Upper lobe of right lung (tissue), 1 donor: ENCODE data around the gene SMARCD3. TPM values are rescaled to one million over a fixed set of nuclear protein-coding genes. Genes with fewer than 3 reads are reported as not detected.

Experiments used
- ATAC-seq: fragments of 200-7000 bp; cut with Tn5 transposase; one replicate; pipeline ENCODE4 v1.9.1; 2020; ENCODE audit warnings: mild to moderate bottlenecking, moderate library complexity
- DNase-seq: peaks from one replicate; pipeline ENCODE4 v3.0.0-alpha.2; 2020
- H3K27ac ChIP-seq: fragments of 200-600 bp; one replicate; pipeline ENCODE4 v1.8.0; 2022
- H3K27me3 ChIP-seq: fragments of 200-600 bp; one replicate; pipeline ENCODE4 v1.8.0; 2022; ENCODE audit warnings: mild to moderate bottlenecking
- H3K36me3 ChIP-seq: fragments of 200-600 bp; one replicate; pipeline ENCODE4 v1.8.0; 2022
- H3K4me1 ChIP-seq: fragments of 200-600 bp; one replicate; pipeline ENCODE4 v1.8.0; 2022
- H3K4me3 ChIP-seq: fragments of 200-600 bp; one replicate; pipeline ENCODE4 v1.8.0; 2022; ENCODE audit warnings: mild to moderate bottlenecking
- H3K9me3 ChIP-seq: fragments of 200-600 bp; one replicate; pipeline ENCODE4 v1.8.0; 2022
- intact Hi-C: fragments of 100-400 bp; cut with DNase I; formaldehyde crosslinking; loops from one replicate; pipeline ENCODE4 v1.11.0; 2022
- total RNA-seq: library from RNA; stranded (reverse); fragmentation: NEBNext Ultra II Directional; extraction: Animal tissue kit (Norgen Biotek cat#: 25700); gene quantifications from one replicate; pipeline ENCODE4 v1.2.1, GENCODE V29; 2021
- TF ChIP-seq, protein P1 (sequence below): fragments of 200-600 bp; IDR thresholded peaks from one replicate; pipeline ENCODE4 v1.8.0; 2022; ENCODE audit warnings: antibody characterized with exemption
- donor health status: DM: no; HTN: yes; CAD: no; lungs with severe emphysema.

Gene SMARCD3
- total RNA-seq, 1 donor from 2014 or later, result 61.5 TPM

DNA sequence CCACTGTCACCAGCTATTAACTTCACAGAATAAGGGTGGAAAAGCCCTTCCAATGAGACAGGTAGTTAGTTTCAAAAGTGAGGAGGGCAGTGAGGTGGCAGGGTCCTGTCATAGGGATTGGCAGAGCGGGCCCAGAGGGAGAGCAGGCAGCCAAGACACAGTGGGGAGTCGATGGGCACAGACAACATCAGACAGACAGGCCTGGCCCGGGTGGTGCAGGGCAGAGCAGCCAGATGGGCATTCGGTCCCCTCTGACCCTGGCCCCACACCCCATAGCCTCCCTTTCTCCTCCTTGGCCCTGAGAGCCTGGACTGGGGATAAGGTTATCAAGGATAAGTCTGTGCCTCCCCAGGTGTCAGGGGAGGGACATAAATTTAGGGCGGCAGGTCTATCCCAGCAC is 31.4 kb upstream of the SMARCD3 start:
- Histone ChIP-seq H3K36me3 (no peaks in the 10 kb centered on the region), H3K27me3 (no peaks in the 10 kb centered on the region), H3K4me3 (no peak overlapping the region), H3K4me1 (peaks cover 13% of the 10 kb centered on the region), H3K9me3 (no peaks in the 10 kb centered on the region), H3K27ac (no peak overlapping the region)
- ATAC-seq (no peak), DNase-seq (no peak)
- TF ChIP-seq, protein P1, sequence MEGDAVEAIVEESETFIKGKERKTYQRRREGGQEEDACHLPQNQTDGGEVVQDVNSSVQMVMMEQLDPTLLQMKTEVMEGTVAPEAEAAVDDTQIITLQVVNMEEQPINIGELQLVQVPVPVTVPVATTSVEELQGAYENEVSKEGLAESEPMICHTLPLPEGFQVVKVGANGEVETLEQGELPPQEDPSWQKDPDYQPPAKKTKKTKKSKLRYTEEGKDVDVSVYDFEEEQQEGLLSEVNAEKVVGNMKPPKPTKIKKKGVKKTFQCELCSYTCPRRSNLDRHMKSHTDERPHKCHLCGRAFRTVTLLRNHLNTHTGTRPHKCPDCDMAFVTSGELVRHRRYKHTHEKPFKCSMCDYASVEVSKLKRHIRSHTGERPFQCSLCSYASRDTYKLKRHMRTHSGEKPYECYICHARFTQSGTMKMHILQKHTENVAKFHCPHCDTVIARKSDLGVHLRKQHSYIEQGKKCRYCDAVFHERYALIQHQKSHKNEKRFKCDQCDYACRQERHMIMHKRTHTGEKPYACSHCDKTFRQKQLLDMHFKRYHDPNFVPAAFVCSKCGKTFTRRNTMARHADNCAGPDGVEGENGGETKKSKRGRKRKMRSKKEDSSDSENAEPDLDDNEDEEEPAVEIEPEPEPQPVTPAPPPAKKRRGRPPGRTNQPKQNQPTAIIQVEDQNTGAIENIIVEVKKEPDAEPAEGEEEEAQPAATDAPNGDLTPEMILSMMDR, result no peak
- intact Hi-C loops, result no loop called here

- DNase-seq (no peak), ATAC-seq (no peak)
- no peak overlapping the region for H3K27ac ChIP-seq
- peaks cover 13% of the 10 kb centered on the region for H3K4me1 ChIP-seq
- H3K4me3 ChIP-seq, result no peak overlapping the region
- TF ChIP-seq, protein P1, result no peak
- H3K27me3 ChIP-seq, result no peaks in the 10 kb centered on the region
- intact Hi-C loops, result no loop called here
- no peaks in the 10 kb centered on the region for H3K36me3 ChIP-seq
- H3K9me3 ChIP-seq, result no peaks in the 10 kb centered on the region
These were observed 30.5 kb upstream of the SMARCD3 start for GRCh38 chr7:151278949-151279348.

- TF ChIP-seq, protein P1, result no peak
- no peak for ATAC-seq
- Histone ChIP-seq H3K27me3 (no peaks in the 10 kb centered on the region), H3K36me3 (no peaks in the 10 kb centered on the region), H3K4me3 (peak overlapping the region; percentile 44), H3K9me3 (no peaks in the 10 kb centered on the region), H3K27ac (no peak overlapping the region), H3K4me1 (peaks cover 13% of the 10 kb centered on the region)
- intact Hi-C loops, result no loop called here
- no peak for DNase-seq
These were observed 29.1 kb upstream of the SMARCD3 start for GRCh38 chr7:151277631-151278030.

DNA sequence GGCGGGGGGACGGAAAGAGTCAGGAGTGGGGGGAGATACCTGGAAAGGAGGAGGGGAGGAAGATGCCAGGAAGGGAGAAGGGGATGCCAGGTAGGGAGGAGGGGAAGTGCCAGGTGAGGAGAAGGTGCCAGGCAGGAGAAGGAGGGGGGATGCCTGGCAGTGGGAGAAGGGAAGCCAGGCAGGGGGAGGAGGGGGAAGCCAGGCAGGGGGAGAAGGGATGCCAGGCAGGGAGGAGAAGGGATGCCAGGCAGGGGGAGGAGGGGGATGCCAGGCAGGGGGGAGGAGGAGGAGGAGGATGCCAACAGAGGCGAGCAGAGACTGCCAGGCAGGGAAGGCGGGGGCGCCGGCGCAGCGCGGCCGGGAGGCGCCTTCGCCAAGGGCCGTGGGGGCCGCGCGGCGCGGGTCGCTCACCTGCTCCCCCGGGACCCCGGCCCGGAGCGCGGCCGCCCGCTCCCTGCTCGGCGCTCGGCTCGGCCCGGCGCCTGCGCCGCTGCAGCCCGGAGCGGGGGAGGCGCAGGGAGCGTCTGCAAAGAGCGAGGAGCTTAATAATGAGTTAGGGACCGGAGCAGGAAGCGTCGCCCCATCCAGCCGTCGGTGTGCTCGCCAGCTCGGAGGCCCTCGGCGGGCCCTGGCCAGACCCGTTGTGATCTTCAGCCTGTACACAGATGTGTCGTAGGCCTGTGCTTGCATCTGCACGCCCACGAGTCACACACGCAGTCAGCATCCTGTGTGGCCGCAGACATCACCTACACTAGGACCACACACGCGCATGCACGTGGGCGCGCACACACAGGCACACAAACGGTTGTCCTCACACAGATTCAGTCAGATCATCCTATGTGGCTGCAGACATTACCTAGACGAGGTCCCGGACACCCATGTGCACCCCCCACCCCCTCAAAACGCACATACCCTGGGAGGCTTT is 28.4 kb upstream of the SMARCD3 start:
- H3K36me3 ChIP-seq, result no peaks in the 10 kb centered on the region
- H3K4me3 ChIP-seq, result peak overlapping the region; percentile 44
- no peak overlapping the region for H3K27ac ChIP-seq
- intact Hi-C loops, result no loop called here
- TF ChIP-seq, protein P1, result no peak
- H3K9me3 ChIP-seq, result no peaks in the 10 kb centered on the region
- H3K4me1 ChIP-seq, result peaks cover 20% of the 10 kb centered on the region
- DNase-seq (peak; percentile 84), ATAC-seq (peak; percentile 81)
- no peaks in the 10 kb centered on the region for H3K27me3 ChIP-seq

- DNase-seq, result peak; percentile 75
- Histone ChIP-seq H3K36me3 (no peaks in the 10 kb centered on the region), H3K9me3 (no peaks in the 10 kb centered on the region), H3K27me3 (no peaks in the 10 kb centered on the region), H3K27ac (no peak overlapping the region), H3K4me3 (peak overlapping the region; percentile 44), H3K4me1 (peaks cover 28% of the 10 kb centered on the region)
- peak; percentile 51 for ATAC-seq
- intact Hi-C loops, result no loop called here
- TF ChIP-seq, protein P1, result no peak
These were observed 27.5 kb upstream of the SMARCD3 start for GRCh38 chr7:151275813-151276577.
